ENCODE measurements around the gene PTGS1. TPM values are rescaled to one million over a fixed set of nuclear protein-coding genes. Genes with fewer than 3 reads are reported as not detected.

The PTGS1 gene
- total RNA-seq, 3 donors from 2014 or later (not counting 1 experiment from before 2014, with no cell fraction given) = 2.1 to 11.3 (median 9.2) TPM

DNA sequence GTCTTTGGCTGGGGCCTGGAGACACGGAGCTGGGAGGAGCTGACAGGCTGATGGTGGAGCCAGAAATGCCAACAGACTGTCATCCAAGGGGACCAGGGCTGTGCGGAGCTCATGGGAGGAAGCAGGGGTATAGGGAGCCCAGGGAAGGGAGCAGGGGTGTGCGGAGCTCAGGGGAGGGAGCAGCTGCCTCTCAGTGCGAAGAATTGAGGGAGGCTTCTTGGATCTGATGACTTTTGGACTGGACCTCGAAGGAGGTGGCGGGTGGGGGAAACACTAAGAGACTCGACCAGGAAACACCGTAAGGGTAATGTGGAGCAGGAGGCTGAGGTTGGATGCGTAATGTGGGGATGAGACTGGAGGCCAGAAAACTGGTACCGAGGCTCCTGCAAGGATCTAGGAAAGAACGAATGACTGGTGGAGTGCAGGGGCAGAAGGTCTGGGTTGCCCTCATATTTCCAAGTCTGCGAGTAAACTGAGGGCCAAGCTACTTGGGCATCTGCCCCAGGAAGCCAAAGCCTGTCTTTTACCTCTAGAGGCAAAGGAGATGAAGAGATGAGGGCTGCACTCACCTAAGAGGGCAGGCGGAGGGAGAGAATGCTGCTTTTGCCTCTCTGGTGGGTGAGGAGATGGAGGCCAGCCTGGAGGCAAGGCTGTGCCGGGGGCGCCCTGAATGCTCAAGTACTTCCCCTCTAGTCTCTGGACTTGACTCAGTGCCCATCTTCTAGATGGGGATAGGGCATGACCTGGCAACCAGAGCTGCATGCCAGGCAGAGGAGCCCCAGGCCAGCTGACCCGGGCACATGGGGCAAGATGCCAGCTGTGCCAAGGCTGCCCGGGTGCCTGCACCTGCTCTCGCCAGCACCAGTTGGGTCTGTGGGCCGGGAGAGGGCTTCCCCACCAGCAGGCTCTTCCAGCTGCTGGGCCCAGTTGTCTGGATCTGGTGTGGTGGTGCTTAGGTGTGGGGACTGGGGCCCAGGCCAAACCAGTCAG is 2.3 kb downstream of the PTGS1 start:
- intact Hi-C loops (cut with micrococcal nuclease) = no loop called here
- Mint-ChIP-seq H3K4me3 (no peak overlapping the region), H3K4me1 (peaks cover 16 to 28% of the 10 kb centered on the region in 2 donors), H3K9me3 (no peaks in the 10 kb centered on the region), H3K27me3 (ENCODE audit: low read depth in 2 of 2) (peaks cover 11 to 15% of the 10 kb centered on the region in 2 donors), H3K36me3 (no peaks in the 10 kb centered on the region), H3K27ac (no peak overlapping the region)
- ATAC-seq (no peak), DNase-seq (no peak)
- Histone ChIP-seq H3K9me3 (ENCODE audit: control insufficient read depth, insufficient read depth, low read length) (no peaks in the 10 kb centered on the region), H3K27ac (ENCODE audit: low read length) (no peak overlapping the region), H3K27me3 (ENCODE audit: control insufficient read depth, insufficient read depth, low read length) (no peaks in the 10 kb centered on the region), H3K36me3 (ENCODE audit: control insufficient read depth, insufficient read depth, low read length) (no peaks in the 10 kb centered on the region), H3K4me1 (ENCODE audit: control insufficient read depth, insufficient read depth, low read length) (peaks cover 29% of the 10 kb centered on the region), H3K4me3 (ENCODE audit: low read length) (no peak overlapping the region)
- WGBS (ENCODE audit: insufficient coverage) = 86% methylated on average over 19 of the region's 19 CpGs
- TF ChIP-seq, protein P1, sequence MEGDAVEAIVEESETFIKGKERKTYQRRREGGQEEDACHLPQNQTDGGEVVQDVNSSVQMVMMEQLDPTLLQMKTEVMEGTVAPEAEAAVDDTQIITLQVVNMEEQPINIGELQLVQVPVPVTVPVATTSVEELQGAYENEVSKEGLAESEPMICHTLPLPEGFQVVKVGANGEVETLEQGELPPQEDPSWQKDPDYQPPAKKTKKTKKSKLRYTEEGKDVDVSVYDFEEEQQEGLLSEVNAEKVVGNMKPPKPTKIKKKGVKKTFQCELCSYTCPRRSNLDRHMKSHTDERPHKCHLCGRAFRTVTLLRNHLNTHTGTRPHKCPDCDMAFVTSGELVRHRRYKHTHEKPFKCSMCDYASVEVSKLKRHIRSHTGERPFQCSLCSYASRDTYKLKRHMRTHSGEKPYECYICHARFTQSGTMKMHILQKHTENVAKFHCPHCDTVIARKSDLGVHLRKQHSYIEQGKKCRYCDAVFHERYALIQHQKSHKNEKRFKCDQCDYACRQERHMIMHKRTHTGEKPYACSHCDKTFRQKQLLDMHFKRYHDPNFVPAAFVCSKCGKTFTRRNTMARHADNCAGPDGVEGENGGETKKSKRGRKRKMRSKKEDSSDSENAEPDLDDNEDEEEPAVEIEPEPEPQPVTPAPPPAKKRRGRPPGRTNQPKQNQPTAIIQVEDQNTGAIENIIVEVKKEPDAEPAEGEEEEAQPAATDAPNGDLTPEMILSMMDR (IDR thresholded peaks at IDR 0.05) = no peak

GRCh38 chr9:122374885-122375420 is 4.1 kb downstream of the PTGS1 start:
- no peaks in the 10 kb centered on the region for H3K27me3 ChIP-seq (ENCODE audit: control insufficient read depth, insufficient read depth, low read length)
- peaks cover 0 to 2% of the 10 kb centered on the region in 2 donors for H3K9me3 Mint-ChIP-seq
- no peak overlapping the region for H3K27ac ChIP-seq (ENCODE audit: low read length)
- DNase-seq (no peak), ATAC-seq (no peak)
- peaks cover 14 to 30% of the 10 kb centered on the region in 2 donors for H3K4me1 Mint-ChIP-seq
- no peaks in the 10 kb centered on the region for H3K36me3 ChIP-seq (ENCODE audit: control insufficient read depth, insufficient read depth, low read length)
- WGBS (ENCODE audit: insufficient coverage) = 65% methylated on average over 13 of the region's 14 CpGs
- no peak overlapping the region for H3K27ac Mint-ChIP-seq
- peaks cover 11 to 15% of the 10 kb centered on the region in 2 donors for H3K27me3 Mint-ChIP-seq (ENCODE audit: low read depth in 2 of 2)
- TF ChIP-seq, protein P1 (IDR thresholded peaks at IDR 0.05) = no peak
- no peak overlapping the region for H3K4me3 Mint-ChIP-seq
- intact Hi-C loops (cut with micrococcal nuclease) = no loop called here
- H3K9me3 ChIP-seq (ENCODE audit: control insufficient read depth, insufficient read depth, low read length) = peaks cover 4% of the 10 kb centered on the region
- H3K4me3 ChIP-seq (ENCODE audit: low read length) = no peak overlapping the region
- no peaks in the 10 kb centered on the region for H3K36me3 Mint-ChIP-seq
- peaks cover 29% of the 10 kb centered on the region for H3K4me1 ChIP-seq (ENCODE audit: control insufficient read depth, insufficient read depth, low read length)

GRCh38 chr9:122376796-122377195 is 6.0 kb downstream of the PTGS1 start:
- H3K27me3 Mint-ChIP-seq (ENCODE audit: low read depth in 2 of 2) = peaks cover 11 to 15% of the 10 kb centered on the region in 2 donors
- H3K9me3 Mint-ChIP-seq = peaks cover 0 to 2% of the 10 kb centered on the region in 2 donors
- no peak overlapping the region for H3K4me3 ChIP-seq (ENCODE audit: low read length)
- no peak overlapping the region for H3K27ac ChIP-seq (ENCODE audit: low read length)
- TF ChIP-seq, protein P1 (IDR thresholded peaks at IDR 0.05) = no peak
- DNase-seq (no peak), ATAC-seq (no peak)
- no peaks in the 10 kb centered on the region for H3K36me3 ChIP-seq (ENCODE audit: control insufficient read depth, insufficient read depth, low read length)
- WGBS (ENCODE audit: insufficient coverage) = 80% methylated on average over 1 of the region's 1 CpG
- peaks cover 0 to 14% of the 10 kb centered on the region in 2 donors for H3K4me1 Mint-ChIP-seq
- H3K27ac Mint-ChIP-seq = no peak overlapping the region
- no peak overlapping the region for H3K4me3 Mint-ChIP-seq
- H3K36me3 Mint-ChIP-seq = no peaks in the 10 kb centered on the region
- intact Hi-C loops (cut with micrococcal nuclease) = no loop called here
- H3K27me3 ChIP-seq (ENCODE audit: control insufficient read depth, insufficient read depth, low read length) = no peaks in the 10 kb centered on the region
- H3K9me3 ChIP-seq (ENCODE audit: control insufficient read depth, insufficient read depth, low read length) = peaks cover 4% of the 10 kb centered on the region
- peaks cover 13% of the 10 kb centered on the region for H3K4me1 ChIP-seq (ENCODE audit: control insufficient read depth, insufficient read depth, low read length)

Data from natural killer cell (primary cell).